ENCODE data around the gene PACC1.

DNA sequence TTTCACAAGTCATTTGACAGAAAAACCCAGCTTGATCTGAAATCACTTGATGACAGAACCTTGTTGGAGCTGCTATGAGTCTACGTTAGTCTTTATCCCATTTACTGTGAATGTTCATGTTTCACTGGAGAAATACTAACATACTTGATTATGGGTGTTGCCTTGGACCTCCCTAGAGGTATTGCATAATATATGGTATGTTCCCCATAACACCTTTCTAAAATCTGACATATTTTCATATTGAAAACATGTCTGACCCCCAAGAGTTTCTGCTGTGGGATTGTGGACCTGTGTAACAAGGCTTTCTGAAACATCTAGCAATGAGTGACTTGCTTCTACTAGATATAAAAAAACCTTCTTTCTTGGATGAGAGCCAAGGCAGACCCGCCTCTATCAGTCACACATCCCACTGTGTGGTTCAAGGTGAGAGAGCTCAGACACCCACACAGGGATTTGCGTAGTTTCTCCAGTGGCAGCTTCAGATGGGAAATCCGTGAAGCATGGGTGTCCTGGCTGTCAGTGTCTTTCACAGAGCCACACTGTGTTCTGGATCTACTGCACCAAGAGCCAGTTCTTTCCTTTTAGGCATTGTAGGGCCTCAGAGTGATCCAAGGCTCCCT, 22.6 kb upstream of the PACC1 start:
- TF ChIP-seq, protein P1, sequence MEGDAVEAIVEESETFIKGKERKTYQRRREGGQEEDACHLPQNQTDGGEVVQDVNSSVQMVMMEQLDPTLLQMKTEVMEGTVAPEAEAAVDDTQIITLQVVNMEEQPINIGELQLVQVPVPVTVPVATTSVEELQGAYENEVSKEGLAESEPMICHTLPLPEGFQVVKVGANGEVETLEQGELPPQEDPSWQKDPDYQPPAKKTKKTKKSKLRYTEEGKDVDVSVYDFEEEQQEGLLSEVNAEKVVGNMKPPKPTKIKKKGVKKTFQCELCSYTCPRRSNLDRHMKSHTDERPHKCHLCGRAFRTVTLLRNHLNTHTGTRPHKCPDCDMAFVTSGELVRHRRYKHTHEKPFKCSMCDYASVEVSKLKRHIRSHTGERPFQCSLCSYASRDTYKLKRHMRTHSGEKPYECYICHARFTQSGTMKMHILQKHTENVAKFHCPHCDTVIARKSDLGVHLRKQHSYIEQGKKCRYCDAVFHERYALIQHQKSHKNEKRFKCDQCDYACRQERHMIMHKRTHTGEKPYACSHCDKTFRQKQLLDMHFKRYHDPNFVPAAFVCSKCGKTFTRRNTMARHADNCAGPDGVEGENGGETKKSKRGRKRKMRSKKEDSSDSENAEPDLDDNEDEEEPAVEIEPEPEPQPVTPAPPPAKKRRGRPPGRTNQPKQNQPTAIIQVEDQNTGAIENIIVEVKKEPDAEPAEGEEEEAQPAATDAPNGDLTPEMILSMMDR (IDR thresholded peaks at IDR 0.05): no peak
- TF ChIP-seq POLR2AphosphoS5 (IDR thresholded peaks at IDR 0.05): no peak

All from breast epithelium (tissue), 3 donors.